ENCODE data around the gene MYCN.

DNA sequence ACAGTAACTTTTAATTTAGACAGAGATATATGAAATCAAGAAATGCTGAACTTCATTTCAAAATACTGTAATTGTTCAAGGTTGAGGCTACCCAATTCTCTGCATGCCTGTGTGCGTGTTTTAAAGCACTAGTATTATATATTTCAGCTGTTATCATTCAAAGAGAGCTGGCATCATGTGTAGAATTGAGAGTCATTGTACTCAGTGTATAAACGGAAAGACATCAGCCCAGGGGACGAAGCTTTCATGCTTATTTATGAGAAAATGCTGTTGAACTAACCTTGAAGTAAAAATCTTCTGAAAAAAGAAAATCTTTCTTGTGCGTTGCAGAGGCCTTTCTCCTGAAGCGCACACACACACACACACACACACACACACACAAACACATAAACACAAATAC lies 48.4 kb downstream of the MYCN start:
- TF ChIP-seq, protein P1, sequence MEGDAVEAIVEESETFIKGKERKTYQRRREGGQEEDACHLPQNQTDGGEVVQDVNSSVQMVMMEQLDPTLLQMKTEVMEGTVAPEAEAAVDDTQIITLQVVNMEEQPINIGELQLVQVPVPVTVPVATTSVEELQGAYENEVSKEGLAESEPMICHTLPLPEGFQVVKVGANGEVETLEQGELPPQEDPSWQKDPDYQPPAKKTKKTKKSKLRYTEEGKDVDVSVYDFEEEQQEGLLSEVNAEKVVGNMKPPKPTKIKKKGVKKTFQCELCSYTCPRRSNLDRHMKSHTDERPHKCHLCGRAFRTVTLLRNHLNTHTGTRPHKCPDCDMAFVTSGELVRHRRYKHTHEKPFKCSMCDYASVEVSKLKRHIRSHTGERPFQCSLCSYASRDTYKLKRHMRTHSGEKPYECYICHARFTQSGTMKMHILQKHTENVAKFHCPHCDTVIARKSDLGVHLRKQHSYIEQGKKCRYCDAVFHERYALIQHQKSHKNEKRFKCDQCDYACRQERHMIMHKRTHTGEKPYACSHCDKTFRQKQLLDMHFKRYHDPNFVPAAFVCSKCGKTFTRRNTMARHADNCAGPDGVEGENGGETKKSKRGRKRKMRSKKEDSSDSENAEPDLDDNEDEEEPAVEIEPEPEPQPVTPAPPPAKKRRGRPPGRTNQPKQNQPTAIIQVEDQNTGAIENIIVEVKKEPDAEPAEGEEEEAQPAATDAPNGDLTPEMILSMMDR (IDR thresholded peaks at IDR 0.05), result no peak
- no peak for TF ChIP-seq ZFX (IDR thresholded peaks at IDR 0.05; ENCODE audit: borderline replicate concordance)
